LNCaP clone FGC (cell line): ENCODE measurements around the gene ZBTB25.

Source experiments
- DNase-seq: peaks from one replicate; pipeline ENCODE4 v3.0.0-alpha.2; 2011; ENCODE audit warnings: low read depth
- H3K4me3 ChIP-seq: 2 replicates; pipeline ENCODE4 v1.5.1; 2011; ENCODE audit warnings: mild to moderate bottlenecking, low read depth, low read length, control low read depth
- TF ChIP-seq, protein P1 (sequence below): IDR thresholded peaks from 2 replicates; pipeline ENCODE4 v1.5.1; 2012; ENCODE audit warnings: mild to moderate bottlenecking; ENCODE audit not compliant: control insufficient read depth, insufficient read depth; ENCODE audit errors: extremely low read depth

ZBTB25 gene

GRCh38 chr14:64495252-64495651 is 8.4 kb downstream of the ZBTB25 start:
- H3K4me3 ChIP-seq, result no peak overlapping the region
- no peak for DNase-seq

DNA sequence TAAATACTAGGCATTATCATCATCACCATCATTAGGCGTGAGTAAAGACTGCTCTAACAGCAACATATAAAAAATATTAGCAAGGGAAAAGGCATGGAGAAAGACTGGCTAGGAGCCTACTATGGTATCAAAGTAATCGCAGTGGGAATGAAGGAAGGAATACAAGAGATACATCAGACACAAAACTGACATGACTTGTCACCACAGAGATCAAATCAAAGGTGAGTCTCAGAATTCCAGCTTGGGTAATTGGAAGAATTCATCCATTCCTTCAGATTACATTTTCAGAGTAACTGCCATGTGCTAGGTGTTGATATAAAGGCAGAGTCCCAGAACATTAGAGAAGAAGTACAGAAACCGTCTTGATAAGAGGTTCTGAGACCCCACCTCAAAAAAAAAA is 10.2 kb downstream of the ZBTB25 start:
- TF ChIP-seq, protein P1, sequence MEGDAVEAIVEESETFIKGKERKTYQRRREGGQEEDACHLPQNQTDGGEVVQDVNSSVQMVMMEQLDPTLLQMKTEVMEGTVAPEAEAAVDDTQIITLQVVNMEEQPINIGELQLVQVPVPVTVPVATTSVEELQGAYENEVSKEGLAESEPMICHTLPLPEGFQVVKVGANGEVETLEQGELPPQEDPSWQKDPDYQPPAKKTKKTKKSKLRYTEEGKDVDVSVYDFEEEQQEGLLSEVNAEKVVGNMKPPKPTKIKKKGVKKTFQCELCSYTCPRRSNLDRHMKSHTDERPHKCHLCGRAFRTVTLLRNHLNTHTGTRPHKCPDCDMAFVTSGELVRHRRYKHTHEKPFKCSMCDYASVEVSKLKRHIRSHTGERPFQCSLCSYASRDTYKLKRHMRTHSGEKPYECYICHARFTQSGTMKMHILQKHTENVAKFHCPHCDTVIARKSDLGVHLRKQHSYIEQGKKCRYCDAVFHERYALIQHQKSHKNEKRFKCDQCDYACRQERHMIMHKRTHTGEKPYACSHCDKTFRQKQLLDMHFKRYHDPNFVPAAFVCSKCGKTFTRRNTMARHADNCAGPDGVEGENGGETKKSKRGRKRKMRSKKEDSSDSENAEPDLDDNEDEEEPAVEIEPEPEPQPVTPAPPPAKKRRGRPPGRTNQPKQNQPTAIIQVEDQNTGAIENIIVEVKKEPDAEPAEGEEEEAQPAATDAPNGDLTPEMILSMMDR, result no peak
- no peak overlapping the region for H3K4me3 ChIP-seq
- no peak for DNase-seq

More at GRCh38 chr14:64495252-64495651, 8.4 kb downstream of the ZBTB25 start:
- TF ChIP-seq, protein P1, result no peak

DNA sequence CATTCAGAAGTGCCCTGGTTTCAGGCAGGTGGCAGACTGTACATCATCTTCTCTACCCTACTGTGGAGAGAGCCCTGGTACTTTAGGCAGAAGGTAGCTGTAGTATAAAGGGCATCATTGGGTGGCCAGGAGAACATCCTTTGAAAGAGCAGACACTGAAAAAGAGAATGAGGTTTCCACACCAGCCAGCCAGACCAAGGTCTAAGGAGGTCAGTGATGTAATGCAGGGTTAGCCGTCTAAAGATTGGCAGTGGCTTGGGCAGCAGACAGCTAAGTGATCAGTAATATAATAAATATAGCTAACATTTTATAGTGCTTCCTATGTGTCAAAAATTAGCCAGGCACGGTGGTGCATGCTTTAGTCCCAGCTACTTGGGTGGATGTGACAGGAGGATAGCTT is 12.0 kb downstream of the ZBTB25 start:
- no peak for DNase-seq
- H3K4me3 ChIP-seq, result no peak overlapping the region
- TF ChIP-seq, protein P1, result no peak

DNA sequence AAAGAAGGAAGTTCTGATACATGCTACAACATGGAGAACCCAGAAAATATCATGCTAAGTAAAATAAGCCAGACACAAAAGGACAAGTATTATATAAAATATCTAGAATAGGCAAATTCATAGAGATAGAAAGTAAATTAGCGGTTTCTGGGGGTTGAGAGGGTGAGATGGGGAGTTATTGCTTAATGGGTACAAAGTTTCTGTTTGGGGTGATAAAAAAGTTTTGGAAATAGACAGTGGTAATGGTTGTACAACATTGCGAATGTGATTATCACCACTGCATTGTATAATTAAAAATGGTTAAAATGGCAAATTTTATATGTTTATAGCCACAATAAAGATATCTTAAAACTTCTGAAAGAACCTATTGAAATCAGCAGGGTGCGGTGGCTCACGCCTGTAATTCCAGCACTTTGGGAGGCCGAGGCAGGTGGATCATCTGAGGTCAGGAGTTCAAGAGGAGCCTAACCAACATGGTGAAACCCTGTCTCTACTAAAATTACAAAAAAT is 15.0 kb downstream of the ZBTB25 start:
- DNase-seq, result no peak
- H3K4me3 ChIP-seq, result no peak overlapping the region
- TF ChIP-seq, protein P1, result no peak

DNA sequence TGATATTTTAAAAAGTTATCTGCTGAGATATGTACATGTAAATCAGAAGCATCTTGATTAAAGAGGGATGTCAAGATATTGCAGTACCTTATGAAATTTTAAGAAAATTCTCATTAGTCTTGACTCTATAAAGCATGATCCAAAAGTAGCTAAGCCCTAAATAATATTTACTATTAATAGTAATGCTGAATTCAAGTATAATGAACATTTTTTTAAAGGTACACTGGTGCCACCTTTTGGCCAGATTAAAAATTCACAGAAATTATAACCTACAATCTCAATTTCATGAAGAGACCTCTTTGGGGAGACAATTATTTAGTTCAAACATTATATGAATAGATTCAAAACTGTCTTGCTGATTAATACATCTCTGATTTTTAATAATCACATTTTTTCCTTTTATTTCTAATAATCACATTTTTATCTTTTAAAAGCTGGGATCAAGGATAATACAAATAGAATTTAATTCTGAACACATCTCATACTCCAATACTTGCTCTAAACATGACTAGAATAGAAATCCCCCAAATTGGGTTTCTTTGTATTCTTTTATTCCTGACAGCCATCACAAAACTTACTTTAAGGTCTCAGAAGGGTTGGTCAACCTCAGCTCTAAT is 24.9 kb downstream of the ZBTB25 start:
- no peak for DNase-seq
- no peak overlapping the region for H3K4me3 ChIP-seq
- TF ChIP-seq, protein P1, result peak; percentile 37

DNA sequence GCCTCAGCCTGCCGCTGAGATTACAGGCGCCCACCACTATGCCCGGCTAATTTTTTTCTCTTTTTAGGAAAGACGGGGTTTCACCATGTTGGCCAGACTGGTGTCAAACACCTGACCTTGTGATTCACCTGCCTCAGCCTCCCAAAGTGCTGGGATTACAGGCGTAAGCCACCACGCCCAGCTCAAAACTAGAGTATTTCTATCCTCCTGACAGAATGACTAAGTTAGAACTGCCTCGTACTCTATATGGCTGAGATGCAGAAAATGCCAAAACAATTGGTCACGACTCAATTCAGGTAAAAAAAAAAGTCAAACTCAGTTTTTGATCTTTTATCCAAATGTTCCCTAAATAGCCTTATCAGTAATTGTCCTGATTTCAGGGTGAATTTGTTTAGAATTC is 27.2 kb downstream of the ZBTB25 start:
- no peak overlapping the region for H3K4me3 ChIP-seq
- DNase-seq, result no peak
- TF ChIP-seq, protein P1, result no peak
